SK-N-SH (cell line): ENCODE data around the gene PLP2.

Experiments
- CHD2 ChIP-seq: fragments of 150-350 bp; IDR thresholded peaks from 2 replicates; pipeline ENCODE4 v1.6.1; 2018; ENCODE audit warnings: low read length; ENCODE audit not compliant: partially characterized antibody
- MXI1 ChIP-seq: IDR thresholded peaks from 2 replicates; pipeline ENCODE4 v1.6.1; 2012; ENCODE audit warnings: mild to moderate bottlenecking, low read depth, low read length, improper control_type of control experiment
- POLR2AphosphoS5 ChIP-seq: IDR thresholded peaks from 2 replicates; pipeline ENCODE4 v1.6.1; 2012; ENCODE audit warnings: low read depth, low read length
- TAF1 ChIP-seq: IDR thresholded peaks from 2 replicates; pipeline ENCODE4 v1.6.1; 2012; ENCODE audit warnings: low read depth, mild to moderate bottlenecking, low read length, moderate library complexity, borderline replicate concordance
- TF ChIP-seq, protein P1 (sequence below): IDR thresholded peaks from 2 replicates; pipeline ENCODE4 v1.6.1; 2012; ENCODE audit warnings: mild to moderate bottlenecking, low read depth, low read length, moderate library complexity
- TF ChIP-seq, protein P2 (sequence below): IDR thresholded peaks from 2 replicates; pipeline ENCODE4; 2012
- TF ChIP-seq, protein P3 (sequence below): fragments of 200-600 bp; sonication (generic); IDR thresholded peaks from 2 replicates; pipeline ENCODE4 v1.6.1; 2017; ENCODE audit warnings: antibody characterized with exemption, mild to moderate bottlenecking, moderate library complexity
- TF ChIP-seq, protein P4 (sequence below): IDR thresholded peaks from 2 replicates; pipeline ENCODE4 v1.4.0; 2012; ENCODE audit warnings: low read depth, borderline replicate concordance

DNA sequence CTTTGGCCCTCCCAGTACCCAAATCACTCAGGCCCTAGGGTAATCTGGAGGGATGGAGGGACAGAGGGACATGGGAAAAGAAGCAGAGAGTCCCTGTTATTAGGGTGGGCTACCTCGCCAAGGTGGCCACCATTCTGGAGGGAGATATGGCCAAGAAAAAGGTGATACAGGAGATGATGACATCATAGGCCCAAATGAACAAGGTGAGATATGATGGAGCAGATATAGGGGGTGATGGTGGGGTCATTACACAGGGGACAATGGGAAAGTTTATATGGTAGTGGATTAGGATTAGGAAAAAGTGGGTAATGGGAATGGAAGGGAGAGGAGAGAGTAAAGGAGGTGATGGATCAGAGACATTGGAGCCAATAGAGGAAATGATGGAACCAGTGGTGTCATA is 41.2 kb downstream of the PLP2 start:
- TF ChIP-seq, protein P1, sequence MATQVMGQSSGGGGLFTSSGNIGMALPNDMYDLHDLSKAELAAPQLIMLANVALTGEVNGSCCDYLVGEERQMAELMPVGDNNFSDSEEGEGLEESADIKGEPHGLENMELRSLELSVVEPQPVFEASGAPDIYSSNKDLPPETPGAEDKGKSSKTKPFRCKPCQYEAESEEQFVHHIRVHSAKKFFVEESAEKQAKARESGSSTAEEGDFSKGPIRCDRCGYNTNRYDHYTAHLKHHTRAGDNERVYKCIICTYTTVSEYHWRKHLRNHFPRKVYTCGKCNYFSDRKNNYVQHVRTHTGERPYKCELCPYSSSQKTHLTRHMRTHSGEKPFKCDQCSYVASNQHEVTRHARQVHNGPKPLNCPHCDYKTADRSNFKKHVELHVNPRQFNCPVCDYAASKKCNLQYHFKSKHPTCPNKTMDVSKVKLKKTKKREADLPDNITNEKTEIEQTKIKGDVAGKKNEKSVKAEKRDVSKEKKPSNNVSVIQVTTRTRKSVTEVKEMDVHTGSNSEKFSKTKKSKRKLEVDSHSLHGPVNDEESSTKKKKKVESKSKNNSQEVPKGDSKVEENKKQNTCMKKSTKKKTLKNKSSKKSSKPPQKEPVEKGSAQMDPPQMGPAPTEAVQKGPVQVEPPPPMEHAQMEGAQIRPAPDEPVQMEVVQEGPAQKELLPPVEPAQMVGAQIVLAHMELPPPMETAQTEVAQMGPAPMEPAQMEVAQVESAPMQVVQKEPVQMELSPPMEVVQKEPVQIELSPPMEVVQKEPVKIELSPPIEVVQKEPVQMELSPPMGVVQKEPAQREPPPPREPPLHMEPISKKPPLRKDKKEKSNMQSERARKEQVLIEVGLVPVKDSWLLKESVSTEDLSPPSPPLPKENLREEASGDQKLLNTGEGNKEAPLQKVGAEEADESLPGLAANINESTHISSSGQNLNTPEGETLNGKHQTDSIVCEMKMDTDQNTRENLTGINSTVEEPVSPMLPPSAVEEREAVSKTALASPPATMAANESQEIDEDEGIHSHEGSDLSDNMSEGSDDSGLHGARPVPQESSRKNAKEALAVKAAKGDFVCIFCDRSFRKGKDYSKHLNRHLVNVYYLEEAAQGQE = no peak
- TF ChIP-seq, protein P2, sequence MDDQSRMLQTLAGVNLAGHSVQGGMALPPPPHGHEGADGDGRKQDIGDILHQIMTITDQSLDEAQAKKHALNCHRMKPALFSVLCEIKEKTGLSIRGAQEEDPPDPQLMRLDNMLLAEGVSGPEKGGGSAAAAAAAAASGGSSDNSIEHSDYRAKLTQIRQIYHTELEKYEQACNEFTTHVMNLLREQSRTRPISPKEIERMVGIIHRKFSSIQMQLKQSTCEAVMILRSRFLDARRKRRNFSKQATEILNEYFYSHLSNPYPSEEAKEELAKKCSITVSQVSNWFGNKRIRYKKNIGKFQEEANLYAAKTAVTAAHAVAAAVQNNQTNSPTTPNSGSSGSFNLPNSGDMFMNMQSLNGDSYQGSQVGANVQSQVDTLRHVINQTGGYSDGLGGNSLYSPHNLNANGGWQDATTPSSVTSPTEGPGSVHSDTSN = no peak
- no peak for TF ChIP-seq POLR2AphosphoS5
- TF ChIP-seq, protein P3, sequence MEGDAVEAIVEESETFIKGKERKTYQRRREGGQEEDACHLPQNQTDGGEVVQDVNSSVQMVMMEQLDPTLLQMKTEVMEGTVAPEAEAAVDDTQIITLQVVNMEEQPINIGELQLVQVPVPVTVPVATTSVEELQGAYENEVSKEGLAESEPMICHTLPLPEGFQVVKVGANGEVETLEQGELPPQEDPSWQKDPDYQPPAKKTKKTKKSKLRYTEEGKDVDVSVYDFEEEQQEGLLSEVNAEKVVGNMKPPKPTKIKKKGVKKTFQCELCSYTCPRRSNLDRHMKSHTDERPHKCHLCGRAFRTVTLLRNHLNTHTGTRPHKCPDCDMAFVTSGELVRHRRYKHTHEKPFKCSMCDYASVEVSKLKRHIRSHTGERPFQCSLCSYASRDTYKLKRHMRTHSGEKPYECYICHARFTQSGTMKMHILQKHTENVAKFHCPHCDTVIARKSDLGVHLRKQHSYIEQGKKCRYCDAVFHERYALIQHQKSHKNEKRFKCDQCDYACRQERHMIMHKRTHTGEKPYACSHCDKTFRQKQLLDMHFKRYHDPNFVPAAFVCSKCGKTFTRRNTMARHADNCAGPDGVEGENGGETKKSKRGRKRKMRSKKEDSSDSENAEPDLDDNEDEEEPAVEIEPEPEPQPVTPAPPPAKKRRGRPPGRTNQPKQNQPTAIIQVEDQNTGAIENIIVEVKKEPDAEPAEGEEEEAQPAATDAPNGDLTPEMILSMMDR = no peak
- TF ChIP-seq TAF1 = no peak
- no peak for TF ChIP-seq MXI1
- TF ChIP-seq, protein P4, sequence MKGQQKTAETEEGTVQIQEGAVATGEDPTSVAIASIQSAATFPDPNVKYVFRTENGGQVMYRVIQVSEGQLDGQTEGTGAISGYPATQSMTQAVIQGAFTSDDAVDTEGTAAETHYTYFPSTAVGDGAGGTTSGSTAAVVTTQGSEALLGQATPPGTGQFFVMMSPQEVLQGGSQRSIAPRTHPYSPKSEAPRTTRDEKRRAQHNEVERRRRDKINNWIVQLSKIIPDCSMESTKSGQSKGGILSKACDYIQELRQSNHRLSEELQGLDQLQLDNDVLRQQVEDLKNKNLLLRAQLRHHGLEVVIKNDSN = no peak
- TF ChIP-seq CHD2 = no peak
